Stomach smooth muscle (tissue), 2 donors: ENCODE data around the gene URB1.

Experiments used
- H3K27ac ChIP-seq: one replicate; pipeline ENCODE4 v1.7.0; 2013; ENCODE audit warnings: mild to moderate bottlenecking, low read length, inconsistent platforms
- H3K27me3 ChIP-seq, 2 donors: one replicate each; pipeline ENCODE4 v1.7.0; 2013; ENCODE audit warnings: low read length in 2 of 2; ENCODE audit not compliant: insufficient read depth in 2 of 2, control insufficient read depth in 1 of 2
- H3K36me3 ChIP-seq, 2 donors: one replicate each; pipeline ENCODE4 v1.7.0; 2013; ENCODE audit warnings: low read length in 2 of 2; ENCODE audit not compliant: control insufficient read depth in 2 of 2, insufficient read depth in 2 of 2
- H3K4me1 ChIP-seq: one replicate; pipeline ENCODE4 v1.7.0; 2013; ENCODE audit warnings: low read length; ENCODE audit not compliant: control insufficient read depth, insufficient read depth
- H3K4me3 ChIP-seq, 2 donors: one replicate each; pipeline ENCODE4 v1.7.0; 2013; ENCODE audit warnings: low read length in 2 of 2
- H3K9ac ChIP-seq, 2 donors: one replicate each; pipeline ENCODE4 v1.7.0; 2013; ENCODE audit warnings: low read length in 2 of 2, mild to moderate bottlenecking in 1 of 2
- H3K9me3 ChIP-seq, 2 donors: one replicate each; pipeline ENCODE4 v1.7.0; 2013; ENCODE audit warnings: low read length in 2 of 2; ENCODE audit not compliant: control insufficient read depth in 2 of 2
- donor health status: healthy.
- donor health status: Pancreatic carcinoma.

URB1 gene

GRCh38 chr21:32306021-32306780 lies 86.6 kb downstream of the URB1 start:
- Histone ChIP-seq H3K27me3 (no peaks in the 10 kb centered on the region), H3K4me3 (no peak overlapping the region), H3K27ac (no peak overlapping the region), H3K4me1 (no peaks in the 10 kb centered on the region), H3K36me3 (no peaks in the 10 kb centered on the region), H3K9me3 (no peaks in the 10 kb centered on the region), H3K9ac (no peak overlapping the region)

- no peak overlapping the region for H3K9ac ChIP-seq
- no peaks in the 10 kb centered on the region for H3K27me3 ChIP-seq
- no peaks in the 10 kb centered on the region for H3K9me3 ChIP-seq
- H3K4me3 ChIP-seq, result no peak overlapping the region
- H3K4me1 ChIP-seq, result no peaks in the 10 kb centered on the region
- no peaks in the 10 kb centered on the region for H3K36me3 ChIP-seq
- no peak overlapping the region for H3K27ac ChIP-seq
These were observed 87.8 kb downstream of the URB1 start for GRCh38 chr21:32304998-32305397.

- Histone ChIP-seq H3K36me3 (no peaks in the 10 kb centered on the region), H3K4me1 (no peaks in the 10 kb centered on the region), H3K27ac (no peak overlapping the region), H3K9ac (no peak overlapping the region), H3K27me3 (no peaks in the 10 kb centered on the region), H3K4me3 (no peak overlapping the region), H3K9me3 (no peaks in the 10 kb centered on the region)
These were observed 89.4 kb downstream of the URB1 start for GRCh38 chr21:32303385-32303784.

- Histone ChIP-seq H3K4me3 (no peak overlapping the region), H3K9me3 (no peaks in the 10 kb centered on the region), H3K36me3 (no peaks in the 10 kb centered on the region), H3K9ac (no peak overlapping the region), H3K27ac (no peak overlapping the region), H3K27me3 (no peaks in the 10 kb centered on the region), H3K4me1 (no peaks in the 10 kb centered on the region)
These were observed 90.3 kb downstream of the URB1 start for GRCh38 chr21:32302560-32302959.

GRCh38 chr21:32301596-32301995 lies 91.2 kb downstream of the URB1 start:
- Histone ChIP-seq H3K4me1 (no peaks in the 10 kb centered on the region), H3K27ac (no peak overlapping the region), H3K4me3 (no peak overlapping the region), H3K27me3 (no peaks in the 10 kb centered on the region), H3K9me3 (no peaks in the 10 kb centered on the region), H3K9ac (no peak overlapping the region), H3K36me3 (no peaks in the 10 kb centered on the region)

- H3K36me3 ChIP-seq, result no peaks in the 10 kb centered on the region
- no peaks in the 10 kb centered on the region for H3K4me1 ChIP-seq
- H3K27ac ChIP-seq, result no peak overlapping the region
- no peak overlapping the region for H3K9ac ChIP-seq
- no peaks in the 10 kb centered on the region for H3K9me3 ChIP-seq
- no peaks in the 10 kb centered on the region for H3K27me3 ChIP-seq
- no peak overlapping the region for H3K4me3 ChIP-seq
These were observed 92.6 kb downstream of the URB1 start for GRCh38 chr21:32300117-32300681.

- no peak overlapping the region for H3K4me3 ChIP-seq
- no peaks in the 10 kb centered on the region for H3K4me1 ChIP-seq
- H3K9ac ChIP-seq, result no peak overlapping the region
- H3K9me3 ChIP-seq, result no peaks in the 10 kb centered on the region
- no peaks in the 10 kb centered on the region for H3K27me3 ChIP-seq
- no peaks in the 10 kb centered on the region for H3K36me3 ChIP-seq
- H3K27ac ChIP-seq, result no peak overlapping the region
These were observed 93.1 kb downstream of the URB1 start for GRCh38 chr21:32299695-32300094.

GRCh38 chr21:32298658-32299081 lies 94.1 kb downstream of the URB1 start, which contains the start of gene MRAP:
TSS of gene MRAP (plus strand) at chr21:32298855. CDS start at chr21:32298972, 117 bp downstream.
- Histone ChIP-seq H3K4me1 (no peaks in the 10 kb centered on the region), H3K27ac (no peak within 1 kb of the TSS), H3K27me3 (no peaks in the 10 kb centered on the region)

GRCh38 chr21:32298148-32298559 lies 94.7 kb downstream of the URB1 start:
- Histone ChIP-seq H3K9ac (no peak overlapping the region), H3K9me3 (no peaks in the 10 kb centered on the region), H3K4me1 (no peaks in the 10 kb centered on the region), H3K4me3 (no peak overlapping the region), H3K27ac (no peak overlapping the region), H3K27me3 (no peaks in the 10 kb centered on the region), H3K36me3 (no peaks in the 10 kb centered on the region)

More at GRCh38 chr21:32298658-32299081, 94.1 kb downstream of the URB1 start, which contains the start of gene MRAP:
- Histone ChIP-seq H3K9ac (no peak within 1 kb of the TSS), H3K4me3 (no peak within 1 kb of the TSS), H3K9me3 (no peaks in the 10 kb centered on the region), H3K36me3 (no peaks in the 10 kb centered on the region)

- no peaks in the 10 kb centered on the region for H3K4me1 ChIP-seq
- H3K4me3 ChIP-seq, result no peak overlapping the region
- H3K27me3 ChIP-seq, result no peaks in the 10 kb centered on the region
- no peak overlapping the region for H3K9ac ChIP-seq
- no peaks in the 10 kb centered on the region for H3K36me3 ChIP-seq
- no peaks in the 10 kb centered on the region for H3K9me3 ChIP-seq
- H3K27ac ChIP-seq, result no peak overlapping the region
These were observed 95.4 kb downstream of the URB1 start for GRCh38 chr21:32297449-32297848.

- H3K27ac ChIP-seq, result no peak overlapping the region
- no peak overlapping the region for H3K4me3 ChIP-seq
- H3K36me3 ChIP-seq, result no peaks in the 10 kb centered on the region
- H3K9ac ChIP-seq, result no peak overlapping the region
- no peaks in the 10 kb centered on the region for H3K4me1 ChIP-seq
- no peaks in the 10 kb centered on the region for H3K27me3 ChIP-seq
- H3K9me3 ChIP-seq, result no peaks in the 10 kb centered on the region
These were observed 107.3 kb downstream of the URB1 start for GRCh38 chr21:32285476-32285875.
